Stimulated activated CD4-positive, alpha-beta T cell treated with anti-CD3 and anti-CD28 coated beads, Interleukin-1b, Interleukin-23, amount 100 ng/mL, for 4 hours (primary cell): ENCODE results near the gene MAN2A2.
"Not testable (repeated sequence)": the region's sequence is repeated elsewhere in the genome, so short reads cannot be mapped to it uniquely, and the experiment has no call there.

ENCODE experiments used
- DNase-seq, 2 donors: peaks; one replicate each; pipeline ENCODE4 v3.0.0-alpha.2; 2020; ENCODE audit warnings: low read depth in 2 of 2

Gene MAN2A2

DNA sequence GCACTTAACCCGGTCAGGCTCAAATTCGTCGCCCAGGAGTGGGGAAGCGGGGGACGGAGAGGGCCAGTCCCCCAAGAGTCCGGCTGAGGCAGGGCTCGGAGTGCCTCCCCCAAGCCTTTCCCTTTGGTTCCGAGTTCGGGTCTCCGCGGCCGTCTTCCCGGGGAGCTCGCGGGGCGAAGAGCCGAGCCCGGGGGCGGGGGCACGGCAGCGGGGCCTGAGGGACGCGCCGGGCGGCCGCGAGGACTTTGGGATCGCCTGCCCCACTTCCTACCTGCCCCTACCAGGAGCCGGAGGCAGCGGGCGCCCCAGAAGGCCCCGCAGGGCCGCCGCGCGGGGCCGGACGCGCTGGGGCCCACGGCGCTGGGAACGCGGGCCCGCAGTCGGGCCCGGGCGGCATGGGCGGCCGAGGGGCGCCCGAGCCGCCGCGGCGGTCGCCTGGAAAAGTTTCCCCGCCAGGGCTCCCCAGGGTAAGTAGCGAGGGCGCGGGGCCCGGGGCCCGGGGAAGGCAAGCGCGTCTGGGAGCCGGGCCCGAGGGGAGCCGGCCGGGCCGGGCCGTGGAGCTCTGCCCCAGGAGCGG, 31.9 kb upstream of the MAN2A2 start:
- peak in 1 of 2 donors; percentile 39 for DNase-seq

DNA sequence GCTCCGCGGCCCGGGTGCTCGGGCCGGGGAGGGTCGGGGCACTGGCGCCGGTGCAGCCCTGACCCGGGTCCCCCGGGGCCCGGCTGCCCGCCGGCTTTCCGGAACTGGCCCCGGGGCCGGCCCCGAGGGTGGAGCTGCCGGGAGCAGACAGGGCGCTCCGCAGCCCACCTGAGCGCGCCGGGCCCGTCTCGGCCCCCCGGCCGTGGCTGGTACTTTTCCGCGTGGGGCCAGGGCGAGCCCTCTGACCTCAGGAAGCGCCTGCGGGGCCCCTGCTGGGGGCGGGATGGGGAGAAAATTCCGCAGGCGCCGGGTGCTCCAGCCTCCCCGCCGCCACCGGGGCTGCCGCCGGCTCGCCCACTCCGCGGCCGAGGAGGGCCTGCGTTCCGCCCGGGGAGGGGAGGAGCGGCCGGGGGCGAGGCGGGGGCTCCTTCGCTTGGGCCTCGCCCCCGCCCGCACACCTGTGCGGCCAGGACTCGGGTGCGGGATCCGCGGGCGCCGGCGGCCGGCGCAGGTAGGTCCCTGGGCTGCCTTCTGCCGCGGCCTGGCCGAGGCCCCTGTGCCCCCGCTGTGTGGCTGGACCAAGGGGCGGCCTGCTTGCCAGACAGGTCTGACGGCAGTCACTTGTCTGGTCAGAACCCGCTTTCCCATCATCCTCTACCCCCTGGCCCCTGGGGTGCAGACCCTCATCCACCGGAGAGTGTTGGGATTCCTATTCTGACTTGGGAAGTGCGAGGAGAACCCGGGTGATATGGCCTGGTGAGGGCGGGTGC, 31.2 kb upstream of the MAN2A2 start:
- peak in 1 of 2 donors; percentile 37 for DNase-seq

- peak in 1 of 2 donors; percentile 41 for DNase-seq
Measured at GRCh38 chr15:90872486-90873184, 30.5 kb upstream of the MAN2A2 start.

- DNase-seq, result no peak
Measured at GRCh38 chr15:90873488-90873997, 29.6 kb upstream of the MAN2A2 start.

DNA sequence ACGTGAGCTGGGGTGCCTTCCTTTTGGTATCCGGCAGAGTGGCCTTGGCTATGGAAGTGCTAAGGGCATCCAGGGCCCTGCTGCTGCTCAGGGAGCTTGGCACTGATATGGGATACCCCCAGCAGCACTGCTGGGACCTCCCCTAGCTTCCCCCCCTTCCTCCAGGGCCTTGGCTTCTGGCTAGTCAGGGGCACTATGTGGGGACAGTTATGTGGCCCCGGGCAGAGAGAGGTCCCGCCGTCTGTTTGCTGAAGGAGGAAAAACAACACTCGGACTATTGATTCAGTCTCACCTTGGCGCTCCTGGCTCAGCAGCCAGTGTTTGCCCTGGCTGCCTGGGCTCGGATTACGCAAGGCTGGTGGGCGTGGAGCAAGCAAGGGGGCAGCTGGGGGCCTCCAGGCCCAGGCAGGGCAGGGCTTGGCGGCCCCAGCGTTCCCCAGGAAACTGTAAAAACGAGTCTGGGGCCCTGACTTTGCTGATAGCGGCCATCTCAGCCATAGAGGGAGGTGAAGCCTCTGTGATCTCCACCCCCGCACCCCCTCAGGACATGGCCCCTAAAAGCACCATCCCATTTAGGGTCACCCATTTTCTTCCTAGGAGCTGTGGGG, 29.0 kb upstream of the MAN2A2 start:
- no peak for DNase-seq

GRCh38 chr15:90874986-90875385, 28.1 kb upstream of the MAN2A2 start:
- DNase-seq, result not testable (repeated sequence)

DNA sequence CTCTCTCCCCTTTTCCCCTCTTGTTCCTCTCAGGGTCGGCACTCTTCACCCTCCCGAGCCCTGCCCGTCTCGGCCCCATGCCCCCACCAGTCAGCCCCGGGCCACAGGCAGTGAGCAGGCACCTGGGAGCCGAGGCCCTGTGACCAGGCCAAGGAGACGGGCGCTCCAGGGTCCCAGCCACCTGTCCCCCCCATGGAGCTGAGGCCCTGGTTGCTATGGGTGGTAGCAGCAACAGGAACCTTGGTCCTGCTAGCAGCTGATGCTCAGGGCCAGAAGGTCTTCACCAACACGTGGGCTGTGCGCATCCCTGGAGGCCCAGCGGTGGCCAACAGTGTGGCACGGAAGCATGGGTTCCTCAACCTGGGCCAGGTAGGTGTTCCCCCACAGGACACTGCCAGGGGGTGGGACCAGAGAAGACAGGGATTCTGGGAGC, 27.5 kb upstream of the MAN2A2 start:
- DNase-seq, result no peak

GRCh38 chr15:90876046-90876445, 27.1 kb upstream of the MAN2A2 start:
- DNase-seq, result no peak

DNA sequence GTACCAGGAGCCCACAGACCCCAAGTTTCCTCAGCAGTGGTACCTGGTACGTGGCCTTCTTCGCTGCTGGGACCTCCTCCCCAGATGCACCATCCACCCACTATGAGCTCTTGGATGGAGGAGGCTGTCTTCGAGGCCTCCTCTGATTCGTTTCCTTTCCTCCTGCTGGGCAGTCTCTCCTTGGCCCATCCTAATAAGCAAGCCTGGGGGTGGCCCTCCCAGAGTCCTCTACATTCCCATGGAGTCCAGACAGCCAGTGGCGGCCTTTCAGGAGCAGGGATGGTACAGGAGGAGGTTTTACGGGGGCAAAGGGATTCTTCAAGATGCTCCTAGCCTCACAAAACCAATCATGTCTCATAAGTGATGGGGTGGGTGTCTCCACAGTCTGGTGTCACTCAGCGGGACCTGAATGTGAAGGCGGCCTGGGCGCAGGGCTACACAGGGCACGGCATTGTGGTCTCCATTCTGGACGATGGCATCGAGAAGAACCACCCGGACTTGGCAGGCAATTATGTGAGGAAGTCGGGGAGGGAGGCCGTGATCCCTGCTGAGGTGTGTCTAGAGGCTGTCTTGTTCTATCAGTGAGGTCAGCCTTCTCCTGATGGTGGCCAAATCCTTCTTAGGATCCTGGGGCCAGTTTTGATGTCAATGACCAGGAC, 26.5 kb upstream of the MAN2A2 start:
- no peak for DNase-seq

DNA sequence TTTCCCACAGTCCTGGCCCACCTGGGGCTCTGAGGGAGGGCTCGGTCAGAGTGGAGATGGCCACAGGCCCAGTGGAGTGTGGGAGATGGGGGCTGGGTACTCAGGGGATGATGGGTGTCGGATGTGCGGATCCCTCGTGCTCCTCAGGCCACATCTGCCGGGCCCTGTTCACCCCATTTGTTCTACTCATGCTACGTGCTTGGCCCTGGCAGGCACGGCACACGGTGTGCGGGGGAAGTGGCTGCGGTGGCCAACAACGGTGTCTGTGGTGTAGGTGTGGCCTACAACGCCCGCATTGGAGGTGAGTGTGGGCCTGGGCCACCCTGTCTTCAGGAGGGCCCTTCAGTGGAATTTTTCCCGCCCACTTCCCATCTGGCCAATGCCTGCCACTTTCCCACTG, 25.8 kb upstream of the MAN2A2 start:
- no peak for DNase-seq

GRCh38 chr15:90877996-90878395, 25.1 kb upstream of the MAN2A2 start:
- no peak for DNase-seq

DNA sequence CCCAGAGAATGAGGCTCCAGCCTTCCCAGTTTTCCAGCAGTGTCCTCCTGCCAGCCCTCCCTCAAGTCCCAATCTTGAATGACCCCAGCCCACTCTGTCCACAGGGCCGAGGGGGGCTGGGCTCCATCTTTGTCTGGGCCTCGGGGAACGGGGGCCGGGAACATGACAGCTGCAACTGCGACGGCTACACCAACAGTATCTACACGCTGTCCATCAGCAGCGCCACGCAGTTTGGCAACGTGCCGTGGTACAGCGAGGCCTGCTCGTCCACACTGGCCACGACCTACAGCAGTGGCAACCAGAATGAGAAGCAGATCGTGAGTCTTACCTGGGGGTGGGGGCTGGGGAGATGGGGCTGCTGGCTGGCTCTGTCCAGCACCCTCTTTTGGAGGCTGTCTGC, 24.4 kb upstream of the MAN2A2 start:
- no peak for DNase-seq

GRCh38 chr15:90879730-90880366, 23.3 kb upstream of the MAN2A2 start:
- DNase-seq, result no peak

- DNase-seq, result no peak
Measured at GRCh38 chr15:90880381-90881145, 22.5 kb upstream of the MAN2A2 start.

GRCh38 chr15:90881181-90881977, 21.7 kb upstream of the MAN2A2 start:
- no peak for DNase-seq

DNA sequence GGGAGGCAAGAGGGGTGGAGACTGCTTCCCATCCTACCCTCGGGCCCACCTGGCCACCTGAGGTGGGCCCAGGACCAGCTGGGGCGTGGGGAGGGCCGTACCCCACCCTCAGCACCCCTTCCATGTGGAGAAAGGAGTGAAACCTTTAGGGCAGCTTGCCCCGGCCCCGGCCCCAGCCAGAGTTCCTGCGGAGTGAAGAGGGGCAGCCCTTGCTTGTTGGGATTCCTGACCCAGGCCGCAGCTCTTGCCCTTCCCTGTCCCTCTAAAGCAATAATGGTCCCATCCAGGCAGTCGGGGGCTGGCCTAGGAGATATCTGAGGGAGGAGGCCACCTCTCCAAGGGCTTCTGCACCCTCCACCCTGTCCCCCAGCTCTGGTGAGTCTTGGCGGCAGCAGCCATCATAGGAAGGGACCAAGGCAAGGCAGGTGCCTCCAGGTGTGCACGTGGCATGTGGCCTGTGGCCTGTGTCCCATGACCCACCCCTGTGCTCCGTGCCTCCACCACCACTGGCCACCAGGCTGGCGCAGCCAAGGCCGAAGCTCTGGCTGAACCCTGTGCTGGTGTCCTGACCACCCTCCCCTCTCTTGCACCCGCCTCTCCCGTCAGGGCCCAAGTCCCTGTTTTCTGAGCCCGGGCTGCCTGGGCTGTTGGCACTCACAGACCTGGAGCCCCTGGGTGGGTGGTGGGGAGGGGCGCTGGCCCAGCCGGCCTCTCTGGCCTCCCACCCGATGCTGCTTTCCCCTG, 21.0 kb upstream of the MAN2A2 start:
- DNase-seq, result no peak

GRCh38 chr15:90882781-90883525, 20.1 kb upstream of the MAN2A2 start:
- no peak for DNase-seq

- DNase-seq, result no peak
Measured at GRCh38 chr15:90883526-90883975, 19.6 kb upstream of the MAN2A2 start.
